PC-3 (cell line): ENCODE measurements around the gene DNAJC10. TPM values are rescaled to one million over a fixed set of nuclear protein-coding genes. Genes with fewer than 3 reads are reported as not detected.

ENCODE experiments used
- ATAC-seq: fragments of 200-7000 bp; cut with Tn5 transposase; 2 replicates; pipeline ENCODE4 v1.9.1; 2020; ENCODE audit warnings: mild to moderate bottlenecking, moderate library complexity
- Bru-seq: library from RNA; stranded (reverse); fragments of 400-500 nt; gene quantifications from one replicate; lab custom pipeline; 2021; lab: Mats Ljungman, UMichigan
- BruChase-seq, 2 experiments: library from RNA; stranded (reverse); fragments of 400-500 nt; gene quantifications; one replicate each; lab custom pipeline; 2021; lab: Mats Ljungman, UMichigan
- BruUV-seq: library from RNA; stranded (reverse); fragments of 400-500 nt; replicated peaks from 2 replicates; lab custom pipeline; 2021; lab: Mats Ljungman, UMichigan
- CTCF ChIA-PET: fragments of 300-600 bp; sonication (Branson Sonifier 250); formaldehyde crosslinking; loops from one replicate; lab custom pipeline; 2022; ENCODE audit warnings: antibody characterized with exemption; lab: Charles Lee
- POLR2A ChIA-PET: fragments of 300-600 bp; sonication (Branson Sonifier 250); formaldehyde crosslinking; loops from one replicate; lab custom pipeline; 2022; ENCODE audit warnings: antibody characterized with exemption; ENCODE audit not compliant: unreplicated experiment; lab: Charles Lee
- DNase-seq: peaks from one replicate; pipeline ENCODE4 v3.0.0-alpha.2; 2015
- H2AFZ ChIP-seq: fragments of 300-600 bp; sonication (generic); 2 replicates; pipeline ENCODE4 v1.6.0; 2016; ENCODE audit warnings: antibody characterized with exemption, low read length
- H3F3A ChIP-seq: fragments of 300-600 bp; sonication (generic); one replicate; pipeline ENCODE4 v1.6.0; 2017; ENCODE audit warnings: antibody characterized with exemption, low read length, control low read depth, mild to moderate bottlenecking; ENCODE audit not compliant: unreplicated experiment
- H3K27ac ChIP-seq: fragments of 300-600 bp; sonication (generic); 2 replicates; pipeline ENCODE4 v1.5.1; 2016; ENCODE audit warnings: mild to moderate bottlenecking, low read length
- H3K27me3 ChIP-seq: fragments of 300-600 bp; sonication (generic); 2 replicates; pipeline ENCODE4 v1.6.1; 2016; ENCODE audit warnings: low read length, mixed read lengths
- H3K36me3 ChIP-seq: fragments of 300-600 bp; sonication (generic); 2 replicates; pipeline ENCODE4 v1.6.1; 2016; ENCODE audit warnings: low read depth, mixed run types, low read length, mixed read lengths
- H3K4me1 ChIP-seq: fragments of 300-600 bp; sonication (generic); 2 replicates; pipeline ENCODE4 v1.5.1; 2016; ENCODE audit warnings: low read length; ENCODE audit not compliant: insufficient read depth
- H3K4me2 ChIP-seq: fragments of 300-600 bp; sonication (generic); 2 replicates; pipeline ENCODE4 v1.6.0; 2016; ENCODE audit warnings: low read length
- H3K4me3 ChIP-seq: fragments of 300-600 bp; sonication (generic); 2 replicates; pipeline ENCODE4 v1.5.1; 2016; ENCODE audit warnings: mild to moderate bottlenecking, low read length, mixed read lengths
- H3K79me2 ChIP-seq: fragments of 300-600 bp; sonication (generic); 2 replicates; pipeline ENCODE4 v1.6.1; 2017; ENCODE audit warnings: low read length, mixed read lengths
- H3K9ac ChIP-seq: fragments of 300-600 bp; sonication (generic); 2 replicates; pipeline ENCODE4 v1.6.0; 2016; ENCODE audit warnings: mild to moderate bottlenecking, low read length
- H3K9me2 ChIP-seq: fragments of 300-600 bp; sonication (generic); replicated peaks from 2 replicates; pipeline ENCODE4 v1.6.1; 2016; ENCODE audit warnings: mixed run types, low read length, mixed read lengths
- H3K9me3 ChIP-seq: fragments of 300-600 bp; sonication (generic); 2 replicates; pipeline ENCODE4 v1.6.1; 2016; ENCODE audit warnings: low read length, mixed read lengths
- H4K20me1 ChIP-seq: fragments of 300-600 bp; sonication (generic); 2 replicates; pipeline ENCODE4 v1.6.1; 2016; ENCODE audit warnings: low read length, mixed read lengths
- CTCF ChIP-seq: fragments of 300-600 bp; sonication (generic); conservative IDR thresholded peaks from 2 replicates; pipeline ENCODE4 v1.5.1; 2017; ENCODE audit warnings: antibody characterized with exemption, low read depth, mild to moderate bottlenecking, low read length
- EZH2 ChIP-seq: fragments of 300-600 bp; sonication (generic); IDR thresholded peaks from one replicate; pipeline ENCODE4 v1.6.1; 2017; ENCODE audit warnings: antibody characterized with exemption, mild to moderate bottlenecking, low read length; ENCODE audit not compliant: unreplicated experiment
- EZH2phosphoT487 ChIP-seq: fragments of 300-600 bp; sonication (generic); IDR thresholded peaks from 2 replicates; pipeline ENCODE4 v1.6.1; 2018; ENCODE audit warnings: mild to moderate bottlenecking, antibody characterized with exemption, low read length, borderline replicate concordance
- intact Hi-C: fragments of 100-400 bp; cut with micrococcal nuclease; formaldehyde crosslinking; loops from 2 replicates; pipeline ENCODE4 v1.9.0; 2023
- long read RNA-seq: library from polyadenylated mRNA; unstranded; transcript quantifications from one replicate; pipeline ENCODE4 v2.0.0, GENCODE V29; 2021; ENCODE audit not compliant: unreplicated experiment
- total RNA-seq: library from RNA; depleted of rRNA; stranded (reverse); fragments of >200 nt; gene quantifications from 2 replicates; pipeline ENCODE4 v1.2.3, GENCODE V29; 2014; rRNA removed

Gene DNAJC10
- total RNA-seq, result 49.0 and 62.9 TPM in 2 replicates
- percentile 94 among the genes with signal in this experiment for Bru-seq, nascent RNA
- BruChase-seq, experiment 1, labeled RNA remaining after a 6-hour chase, result percentile 85 among the genes with signal in this experiment
- BruChase-seq, experiment 2, labeled RNA remaining after a 2-hour chase, result percentile 90 among the genes with signal in this experiment
- long read RNA-seq, full-length matches to known transcripts, result 400 of 499 reads
- long read RNA-seq, partial matches to known transcripts, result 36 of 499 reads
- long read RNA-seq, other reads (novel, unspliced or antisense), result 63 of 499 reads

GRCh38 chr2:182715892-182716649 lies at the start of gene DNAJC10:
TSS of gene DNAJC10 (plus strand) at chr2:182716257. CDS start at chr2:182718087, 1,830 bp downstream.
- H3F3A ChIP-seq, result no peaks in the 10 kb centered on the region
- peaks cover 18% of the 10 kb centered on the region for H3K4me1 ChIP-seq
- POLR2A ChIA-PET, result interaction anchor here (0.6 to 0.7 kb wide), 4 partner anchors 66 to 1880 kb away, joined by 3 to 4 read pairs (median 4); no protein-coding TSS in a partner anchor
- H3K79me2 ChIP-seq, result peaks cover 19% of the 10 kb centered on the region
- CTCF ChIA-PET, result interaction anchor here (1.9 kb wide), 1 partner anchor 49 kb away, joined by 13 read pairs; no protein-coding TSS in a partner anchor
- ATAC-seq (peak; percentile 91), DNase-seq (peak; percentile 87)
- TF ChIP-seq EZH2, result no peak
- TF ChIP-seq CTCF, result no peak
- no peak for TF ChIP-seq EZH2phosphoT487
- peak within 1 kb of the TSS; percentile 96 for H2AFZ ChIP-seq
- no peaks in the 10 kb centered on the region for H3K9me3 ChIP-seq
- peak within 1 kb of the TSS; percentile 57 for H3K27ac ChIP-seq
- peak within 1 kb of the TSS; percentile 94 for H3K4me3 ChIP-seq
- H3K27me3 ChIP-seq, result no peaks in the 10 kb centered on the region
- H3K9ac ChIP-seq, result peak within 1 kb of the TSS; percentile 93
- no TSS peak for BruUV-seq
- H3K9me2 ChIP-seq, result no peaks in the 10 kb centered on the region
- H3K36me3 ChIP-seq, result peaks cover 4% of the 10 kb centered on the region; the same call in 1 of the 2 replicates
- peak within 1 kb of the TSS; percentile 96 for H3K4me2 ChIP-seq
- intact Hi-C loops, result loop anchor here (1.0 to 10.0 kb wide), 2 partner anchors 49 to 341 kb away; no protein-coding TSS in a partner anchor
- H4K20me1 ChIP-seq, result no peaks in the 10 kb centered on the region

GRCh38 chr2:182666674-182667314 lies 49.3 kb upstream of the DNAJC10 start:
- no peak overlapping the region for H3K4me3 ChIP-seq
- no TSS peak for BruUV-seq
- intact Hi-C loops, result loop anchor here (1.0 kb wide), 1 partner anchor 50 kb away; the partner anchor contains the start of gene DNAJC10
- no peaks in the 10 kb centered on the region for H4K20me1 ChIP-seq
- ChIA-PET POLR2A (no interaction called here), CTCF (interaction anchor here (1.0 to 1.2 kb wide), 2 partner anchors 49 to 101 kb away, joined by 5 to 13 read pairs; partner anchors contain the start of gene DNAJC10)
- no peaks in the 10 kb centered on the region for H3K4me1 ChIP-seq
- H3K4me2 ChIP-seq, result no peak overlapping the region
- H2AFZ ChIP-seq, result no peak overlapping the region
- H3K9ac ChIP-seq, result no peak overlapping the region
- ATAC-seq (peak; percentile 55), DNase-seq (peak; percentile 42)
- H3K9me2 ChIP-seq, result no peaks in the 10 kb centered on the region
- no peak overlapping the region for H3K27ac ChIP-seq
- H3K79me2 ChIP-seq, result no peaks in the 10 kb centered on the region
- no peaks in the 10 kb centered on the region for H3K36me3 ChIP-seq
- no peaks in the 10 kb centered on the region for H3K9me3 ChIP-seq
- 0 out of 2 replicates have a peak, but pooled peaks cover 2% of the 10 kb centered on the region for H3K27me3 ChIP-seq
- no peak for TF ChIP-seq EZH2
- no peak for TF ChIP-seq EZH2phosphoT487
- peak; percentile 77 for TF ChIP-seq CTCF
- H3F3A ChIP-seq, result no peaks in the 10 kb centered on the region
